Measurements from ENCODE around the gene NDST1.
A peak's percentile ranks its signal among the peaks of the same experiment; 100 is the strongest.
"Not testable (repeated sequence)": the region's sequence is repeated elsewhere in the genome, so short reads cannot be mapped to it uniquely, and the experiment has no call there.

Gene NDST1

DNA sequence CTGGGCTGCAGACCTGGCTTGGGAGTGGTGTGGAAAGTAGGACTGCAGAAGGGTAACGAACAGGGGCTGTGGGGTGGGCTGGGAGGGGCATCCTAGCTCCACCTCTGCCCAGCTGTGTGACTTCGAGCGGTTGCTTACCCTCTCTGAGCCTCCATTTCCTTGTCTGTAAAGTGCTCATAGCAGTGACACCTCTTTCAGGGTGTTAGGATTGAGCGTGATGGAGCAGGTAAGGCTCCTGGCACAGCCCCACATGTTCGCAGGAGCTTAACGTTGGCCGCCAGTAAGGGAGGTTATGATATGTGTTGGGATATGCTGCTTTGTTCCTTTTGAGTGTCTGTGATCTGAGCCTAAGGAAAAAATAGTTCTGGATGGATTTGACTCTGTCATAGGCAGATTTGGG, 2.1 kb downstream of the NDST1 start:
- DNase-seq = no peak

DNA sequence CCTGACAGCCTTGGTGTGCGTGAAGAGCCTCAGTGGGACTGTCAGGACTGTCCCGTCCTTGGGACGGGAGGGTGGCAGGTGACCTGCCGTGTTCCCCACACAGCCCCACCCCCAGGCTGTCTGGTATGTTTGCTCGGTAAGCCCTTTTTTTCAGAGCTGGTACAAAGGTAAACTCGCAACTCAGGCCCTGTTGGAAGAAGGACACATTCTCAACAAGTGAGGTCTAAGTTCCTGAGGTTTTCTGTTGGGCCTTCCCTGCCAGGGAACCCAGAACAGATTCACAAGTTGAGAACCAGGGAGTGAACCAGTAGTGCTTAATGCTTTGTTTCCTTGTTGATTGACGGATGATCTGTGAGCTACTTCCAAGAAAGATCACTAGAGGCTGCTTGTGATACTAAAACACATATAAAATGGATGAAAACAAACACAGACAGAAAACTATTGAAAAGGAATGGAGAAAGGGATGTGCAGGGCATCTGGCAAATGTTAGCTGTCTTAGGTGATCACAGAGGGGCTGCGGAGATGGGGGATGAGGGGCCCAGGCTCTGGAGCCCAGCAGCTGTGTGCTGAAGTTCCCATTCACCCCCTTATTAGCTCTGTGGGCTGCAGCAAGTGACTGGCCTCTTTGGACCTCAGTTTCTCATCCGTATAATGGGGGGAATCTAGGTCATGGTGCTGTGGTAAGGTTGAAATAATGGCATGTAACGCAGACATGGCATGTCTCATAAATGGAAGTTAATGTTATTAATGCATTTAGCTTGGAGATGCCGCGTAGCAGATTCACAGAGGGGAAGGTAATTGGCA, 2.7 kb downstream of the NDST1 start:
- no peak for DNase-seq

DNA sequence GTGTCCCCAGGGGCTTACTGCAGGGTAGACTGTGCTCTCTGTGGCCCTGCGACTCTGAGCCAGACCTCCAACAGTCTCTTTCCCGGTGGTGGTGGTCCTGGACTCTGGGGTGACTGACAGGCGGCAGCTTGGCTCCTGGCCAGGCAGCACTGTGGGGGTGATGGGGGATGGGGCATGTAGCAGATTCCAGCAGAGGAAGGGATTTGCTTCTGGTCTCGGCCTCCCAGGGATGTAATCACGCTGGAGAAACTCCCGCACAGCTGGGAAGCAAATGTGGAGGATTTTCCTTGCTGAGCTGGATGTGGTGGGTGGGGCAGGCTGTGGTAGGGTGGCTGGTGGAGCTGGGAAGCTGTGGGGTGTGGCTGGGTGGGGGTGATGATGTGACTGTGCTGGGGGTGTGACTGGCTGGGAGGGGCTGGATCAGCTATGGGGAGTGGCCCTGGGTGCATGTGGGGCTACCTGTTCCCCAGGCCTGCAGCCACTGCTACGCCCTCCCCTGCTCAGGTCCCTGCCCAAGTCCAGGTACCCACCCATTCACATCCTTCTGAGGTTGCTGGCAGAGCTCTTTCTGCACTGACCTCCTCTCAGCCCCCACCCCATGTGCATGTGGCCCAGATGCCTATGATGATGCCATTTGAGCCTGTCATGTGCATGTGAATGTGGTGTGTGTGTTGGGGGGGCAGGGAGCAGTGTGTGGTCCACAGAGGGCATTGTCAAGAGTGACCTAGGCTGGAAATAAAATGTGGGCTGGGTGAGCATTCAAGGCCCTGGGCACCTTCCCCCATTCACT, 3.8 kb downstream of the NDST1 start:
- no peak for DNase-seq

DNA sequence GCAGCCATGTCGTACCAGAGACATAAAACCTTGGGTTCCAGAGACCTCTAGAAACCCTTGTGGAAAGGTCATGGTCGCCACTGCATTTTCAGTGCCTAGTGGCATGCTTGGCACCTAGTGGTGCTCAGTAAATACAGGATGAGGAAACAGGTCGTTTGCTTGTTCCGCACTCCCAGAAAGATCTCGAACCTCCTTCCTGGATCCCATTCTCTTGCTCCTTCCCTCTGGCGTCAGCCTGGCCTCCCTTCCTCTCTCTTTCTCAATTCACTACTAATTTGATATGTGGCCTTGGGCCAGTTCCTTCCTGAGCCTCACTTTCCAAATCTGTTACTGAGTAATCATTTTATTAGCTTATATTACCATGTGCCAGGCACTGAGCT, 4.4 kb downstream of the NDST1 start:
- DNase-seq = no peak

GRCh38 chr5:150513375-150514309, 5.7 kb downstream of the NDST1 start:
- DNase-seq = peak; percentile 19

- no peak for DNase-seq
These were observed 6.8 kb downstream of the NDST1 start for GRCh38 chr5:150514708-150515211.

DNA sequence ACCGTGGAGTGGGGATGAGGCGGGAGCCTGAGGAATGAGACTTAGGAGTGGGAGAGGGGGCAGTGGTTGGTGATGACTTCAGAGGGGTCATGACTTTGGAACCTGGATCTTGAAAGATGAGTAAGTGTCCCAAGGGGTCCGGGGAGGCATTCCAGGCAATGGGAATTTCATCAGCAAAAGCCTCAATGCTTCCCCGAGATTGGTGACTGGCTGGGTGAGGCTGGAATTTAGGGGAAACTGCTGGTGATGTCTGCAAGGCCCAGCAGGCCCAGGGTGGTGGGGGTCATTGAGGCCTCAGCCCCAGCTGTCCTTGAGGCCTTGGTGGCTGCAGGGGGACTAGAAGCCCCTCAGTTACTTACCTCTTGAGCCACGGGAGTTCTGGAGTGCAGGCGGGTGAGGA, 7.5 kb downstream of the NDST1 start:
- no peak for DNase-seq

- DNase-seq = no peak
These were observed 8.1 kb downstream of the NDST1 start for GRCh38 chr5:150516011-150516410.

DNA sequence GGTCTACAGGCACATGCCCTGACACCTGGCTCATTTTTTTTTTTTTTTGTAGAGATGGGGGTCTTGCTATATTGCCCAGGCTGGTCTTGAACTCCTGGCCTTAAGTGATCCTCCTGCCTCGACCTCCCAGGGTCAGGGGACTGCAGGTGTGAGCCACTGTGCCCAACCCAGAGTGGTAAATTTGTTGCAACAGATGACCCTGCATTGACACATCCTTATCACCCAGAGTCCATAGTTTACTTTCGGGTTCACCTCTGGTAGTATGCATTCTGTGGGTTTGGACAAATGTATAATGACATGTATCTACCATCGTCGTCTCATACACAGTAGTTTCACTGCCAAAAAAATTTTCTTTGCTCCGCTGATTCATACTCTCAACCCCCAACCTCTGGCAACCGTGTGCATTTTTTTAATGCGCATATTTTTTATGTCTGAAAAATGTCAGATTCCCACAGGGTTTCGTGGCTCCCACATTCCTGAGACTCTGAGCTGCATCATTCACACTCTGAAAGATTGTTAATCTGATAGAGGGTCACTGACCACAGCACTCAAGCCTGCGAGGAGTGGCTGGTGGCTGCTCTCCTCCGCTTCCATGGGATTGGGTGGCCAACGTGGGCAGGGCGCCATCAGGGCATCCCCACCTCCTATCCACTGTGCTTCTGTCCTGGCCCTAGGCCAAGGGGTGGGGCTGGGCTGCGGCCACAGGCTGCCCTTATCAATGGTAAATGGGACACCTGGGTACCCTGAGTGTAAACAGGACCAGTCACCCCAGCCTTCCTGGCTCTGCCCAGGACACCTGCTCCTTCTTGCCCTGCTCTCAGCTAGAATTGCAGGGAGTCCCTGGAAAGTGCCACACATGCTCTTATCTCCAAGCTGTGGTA, 9.6 kb downstream of the NDST1 start:
- DNase-seq = peak; percentile 16

- DNase-seq = not testable (repeated sequence)
These were observed 11.0 kb downstream of the NDST1 start for GRCh38 chr5:150518712-150519559.

DNA sequence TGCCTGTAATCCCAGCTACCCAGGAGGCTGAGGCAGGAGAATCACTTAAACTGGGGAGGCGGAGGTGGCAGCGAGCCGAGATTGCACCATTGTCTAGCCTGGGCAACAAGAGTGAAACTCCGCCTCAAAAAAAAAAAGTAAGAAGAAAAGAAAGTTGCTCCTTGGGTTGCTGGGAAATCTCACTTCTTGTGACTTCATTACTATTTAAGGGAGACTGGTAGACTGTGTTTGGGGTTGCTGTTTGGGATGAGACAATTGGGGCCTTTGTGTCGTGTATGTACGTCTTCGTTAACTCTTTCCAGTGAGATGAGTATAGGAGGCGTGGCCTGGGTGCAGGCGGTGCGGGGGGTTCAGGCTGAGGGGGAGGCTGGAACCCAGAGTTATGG, 11.6 kb downstream of the NDST1 start:
- no peak for DNase-seq

- no peak for DNase-seq
These were observed 12.0 kb downstream of the NDST1 start for GRCh38 chr5:150519978-150520377.

- no peak for DNase-seq
These were observed 13.0 kb downstream of the NDST1 start for GRCh38 chr5:150520747-150521521.

- DNase-seq = no peak
These were observed 13.5 kb downstream of the NDST1 start for GRCh38 chr5:150521522-150521817.

DNA sequence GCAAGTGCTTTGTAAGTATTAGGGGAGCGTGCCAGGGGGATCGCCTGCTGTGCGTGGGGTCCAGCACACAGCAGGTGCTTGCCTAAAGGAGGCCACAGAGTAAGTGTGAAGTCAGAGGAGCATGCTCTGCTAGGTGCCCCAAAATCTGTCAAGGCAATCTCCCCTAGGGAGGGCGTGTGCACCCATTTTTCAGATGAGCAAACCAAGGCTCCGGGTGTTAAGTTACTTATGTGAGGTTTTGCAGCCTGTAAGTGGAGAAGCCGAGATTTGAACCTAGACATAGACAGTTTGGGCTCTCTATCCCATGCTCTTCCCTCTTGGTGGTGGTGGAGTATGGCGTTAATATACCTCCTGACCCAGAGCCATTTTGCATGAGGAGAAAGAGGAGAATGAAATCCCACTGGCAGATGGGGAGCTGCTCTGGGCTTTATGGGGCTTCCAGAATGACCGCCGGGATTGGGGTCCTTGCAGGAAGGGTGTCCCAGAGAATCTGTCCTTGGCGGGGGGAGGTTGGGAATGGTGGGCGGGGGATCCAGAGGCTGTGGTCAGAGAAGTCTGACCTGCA, 14.1 kb downstream of the NDST1 start:
- DNase-seq = no peak

GRCh38 chr5:150522504-150523414, 14.8 kb downstream of the NDST1 start:
- DNase-seq = no peak

- DNase-seq = no peak
These were observed 15.8 kb downstream of the NDST1 start for GRCh38 chr5:150523472-150524350.

GRCh38 chr5:150525163-150525562, 17.2 kb downstream of the NDST1 start:
- DNase-seq = no peak

All from NCI-H1105 (cell line).